ENCODE measurements around the gene WASHC4. TPM values are rescaled to one million over a fixed set of nuclear protein-coding genes. Genes with fewer than 3 reads are reported as not detected.

WASHC4 gene
- total RNA-seq, 2 experiments from 2014 or later = 32.5 to 33.6 TPM

- Histone ChIP-seq H3K4me1 (ENCODE audit: insufficient read depth, low read length) (no peaks in the 10 kb centered on the region), H3K27ac (ENCODE audit: low read depth in 1 of 2, low read length in 2 of 2) (no peak overlapping the region), H3K9me3 (ENCODE audit: control insufficient read depth in 1 of 2, insufficient read depth in 1 of 2, low read length in 2 of 2) (no peaks in the 10 kb centered on the region), H3K4me3 (ENCODE audit: low read length) (no peak overlapping the region), H3K36me3 (ENCODE audit: insufficient read depth, low read length) (peaks cover 73% of the 10 kb centered on the region), H3K27me3 (ENCODE audit: control insufficient read depth in 1 of 2, insufficient read depth in 2 of 2, low read length in 2 of 2) (no peaks in the 10 kb centered on the region)
- no peak for TF ChIP-seq CTCF (IDR thresholded peaks at IDR 0.05)
- POLR2A ChIA-PET = no interaction called here
- ATAC-seq (ENCODE audit: poor library complexity) = no peak
- Mint-ChIP-seq H3K4me3 (no peak overlapping the region), H3K27me3 (no peaks in the 10 kb centered on the region), H3K36me3 (ENCODE audit: low read depth) (peaks cover 78% of the 10 kb centered on the region), H3K9me3 (no peaks in the 10 kb centered on the region), H3K4me1 (ENCODE audit: low read depth) (no peaks in the 10 kb centered on the region), H3K27ac (no peak overlapping the region)
- CTCF ChIA-PET = no interaction called here
- intact Hi-C loops (cut with DNase I, micrococcal nuclease) = no loop called here
- no peak for DNase-seq
These were observed 60.5 kb downstream of the WASHC4 start for GRCh38 chr12:105168006-105168405.

- peaks cover 63% of the 10 kb centered on the region for H3K36me3 ChIP-seq (ENCODE audit: insufficient read depth, low read length)
- Mint-ChIP-seq H3K4me1 (ENCODE audit: low read depth) (no peaks in the 10 kb centered on the region), H3K36me3 (ENCODE audit: low read depth) (peaks cover 75% of the 10 kb centered on the region), H3K4me3 (no peak overlapping the region), H3K27me3 (no peaks in the 10 kb centered on the region), H3K9me3 (no peaks in the 10 kb centered on the region), H3K27ac (no peak overlapping the region)
- intact Hi-C loops (cut with DNase I, micrococcal nuclease) = no loop called here
- H3K27ac ChIP-seq (ENCODE audit: low read depth in 1 of 2, low read length in 2 of 2) = no peak overlapping the region
- ATAC-seq (ENCODE audit: poor library complexity) (no peak), DNase-seq (no peak)
- CTCF ChIA-PET = no interaction called here
- no peak overlapping the region for H3K4me3 ChIP-seq (ENCODE audit: low read length)
- no peaks in the 10 kb centered on the region for H3K4me1 ChIP-seq (ENCODE audit: insufficient read depth, low read length)
- no peaks in the 10 kb centered on the region for H3K27me3 ChIP-seq (ENCODE audit: control insufficient read depth in 1 of 2, insufficient read depth in 2 of 2, low read length in 2 of 2)
- POLR2A ChIA-PET = no interaction called here
- H3K9me3 ChIP-seq (ENCODE audit: control insufficient read depth in 1 of 2, insufficient read depth in 1 of 2, low read length in 2 of 2) = no peaks in the 10 kb centered on the region
- no peak for TF ChIP-seq CTCF (IDR thresholded peaks at IDR 0.05)
These were observed 62.6 kb downstream of the WASHC4 start for GRCh38 chr12:105170139-105170538.

GRCh38 chr12:105171691-105172436 is 64.3 kb downstream of the WASHC4 start:
- no peak for TF ChIP-seq CTCF (IDR thresholded peaks at IDR 0.05)
- Mint-ChIP-seq H3K27ac (peak overlapping the region; percentile 78), H3K36me3 (ENCODE audit: low read depth) (peaks cover 79% of the 10 kb centered on the region), H3K4me1 (ENCODE audit: low read depth) (no peaks in the 10 kb centered on the region), H3K9me3 (no peaks in the 10 kb centered on the region), H3K4me3 (no peak overlapping the region), H3K27me3 (no peaks in the 10 kb centered on the region)
- POLR2A ChIA-PET = no interaction called here
- Histone ChIP-seq H3K27ac (ENCODE audit: low read depth in 1 of 2, low read length in 2 of 2) (peak overlapping the region in 1 of 2 donors; percentile 14), H3K9me3 (ENCODE audit: control insufficient read depth in 1 of 2, insufficient read depth in 1 of 2, low read length in 2 of 2) (no peaks in the 10 kb centered on the region), H3K4me1 (ENCODE audit: insufficient read depth, low read length) (no peaks in the 10 kb centered on the region), H3K27me3 (ENCODE audit: control insufficient read depth in 1 of 2, insufficient read depth in 2 of 2, low read length in 2 of 2) (no peaks in the 10 kb centered on the region), H3K36me3 (ENCODE audit: insufficient read depth, low read length) (peaks cover 57% of the 10 kb centered on the region), H3K4me3 (ENCODE audit: low read length) (no peak overlapping the region)
- CTCF ChIA-PET = no interaction called here
- intact Hi-C loops (cut with DNase I, micrococcal nuclease) = no loop called here
- no peak for DNase-seq
- ATAC-seq (ENCODE audit: poor library complexity) = no peak
